Muscle of arm (tissue), 12 donors: ENCODE results near the gene FBXO36. TPM values are rescaled to one million over a fixed set of nuclear protein-coding genes. Genes with fewer than 3 reads are reported as not detected.

Experiments
- DNase-seq: peaks from one replicate; pipeline ENCODE4 v3.0.0-alpha.2; 2013
- polyA plus RNA-seq, 12 donors: library from polyadenylated mRNA; unstranded; fragments of 120-200 nt; gene quantifications; one replicate each; pipeline ENCODE4 v1.2.1, GENCODE V29; 2013; ENCODE audit not compliant: insufficient read length in 12 of 12

FBXO36 gene
- polyA plus RNA-seq, 12 donors = 2.0 to 3.5 (median 2.8) TPM; not detected in 2

GRCh38 chr2:230046491-230046890 lies 124.2 kb downstream of the FBXO36 start:
- no peak for DNase-seq

DNA sequence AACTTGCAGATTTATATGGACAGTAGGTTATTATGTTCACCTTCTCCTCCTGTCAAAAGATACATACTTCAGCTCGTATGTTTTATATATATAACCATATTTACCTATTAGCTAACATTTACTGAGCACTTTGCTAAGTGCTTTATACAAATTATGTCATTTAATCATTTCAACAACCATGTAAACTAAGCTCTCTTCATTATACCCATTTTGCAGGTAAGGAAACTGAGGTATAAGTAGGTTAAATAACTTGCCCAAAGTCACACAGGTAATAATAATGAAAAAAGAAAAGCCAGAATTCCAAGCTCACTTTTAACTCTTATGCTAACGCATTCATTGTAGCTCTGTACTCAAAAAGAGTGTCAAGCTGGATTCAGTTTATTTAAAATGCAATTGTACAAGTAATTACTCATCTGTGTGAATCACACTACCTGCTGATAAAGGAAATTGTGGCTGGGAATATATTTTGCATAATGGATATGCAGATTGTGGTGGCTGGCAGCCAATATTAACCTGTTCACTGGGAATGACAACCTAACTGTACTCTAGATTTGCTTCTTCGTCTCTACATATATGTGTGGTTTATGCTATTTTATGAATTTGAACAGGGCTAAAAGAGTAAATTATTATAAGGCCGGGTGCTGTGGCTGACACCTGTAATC lies 125.8 kb downstream of the FBXO36 start:
- no peak for DNase-seq

- no peak for DNase-seq
These were observed 127.8 kb downstream of the FBXO36 start for GRCh38 chr2:230050136-230050535.

DNA sequence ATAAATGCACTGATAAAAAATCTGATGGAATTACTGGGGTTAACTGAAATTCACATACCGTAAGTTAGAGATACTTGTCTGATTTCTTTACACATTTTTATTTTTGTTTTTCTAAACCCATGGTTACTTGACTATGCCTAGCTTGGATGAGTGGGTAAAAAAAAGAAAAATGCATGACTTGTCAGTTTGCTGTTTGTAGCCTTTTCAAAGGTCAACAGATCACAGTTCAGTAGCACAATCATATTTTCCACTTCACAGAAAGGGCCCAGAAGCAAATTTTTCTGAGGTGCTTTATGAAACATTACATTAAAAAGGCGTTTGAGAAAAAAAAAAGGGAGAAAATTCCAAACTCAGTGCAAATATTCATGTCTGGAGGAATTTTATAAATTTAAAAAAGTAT lies 130.0 kb downstream of the FBXO36 start:
- DNase-seq = no peak

DNA sequence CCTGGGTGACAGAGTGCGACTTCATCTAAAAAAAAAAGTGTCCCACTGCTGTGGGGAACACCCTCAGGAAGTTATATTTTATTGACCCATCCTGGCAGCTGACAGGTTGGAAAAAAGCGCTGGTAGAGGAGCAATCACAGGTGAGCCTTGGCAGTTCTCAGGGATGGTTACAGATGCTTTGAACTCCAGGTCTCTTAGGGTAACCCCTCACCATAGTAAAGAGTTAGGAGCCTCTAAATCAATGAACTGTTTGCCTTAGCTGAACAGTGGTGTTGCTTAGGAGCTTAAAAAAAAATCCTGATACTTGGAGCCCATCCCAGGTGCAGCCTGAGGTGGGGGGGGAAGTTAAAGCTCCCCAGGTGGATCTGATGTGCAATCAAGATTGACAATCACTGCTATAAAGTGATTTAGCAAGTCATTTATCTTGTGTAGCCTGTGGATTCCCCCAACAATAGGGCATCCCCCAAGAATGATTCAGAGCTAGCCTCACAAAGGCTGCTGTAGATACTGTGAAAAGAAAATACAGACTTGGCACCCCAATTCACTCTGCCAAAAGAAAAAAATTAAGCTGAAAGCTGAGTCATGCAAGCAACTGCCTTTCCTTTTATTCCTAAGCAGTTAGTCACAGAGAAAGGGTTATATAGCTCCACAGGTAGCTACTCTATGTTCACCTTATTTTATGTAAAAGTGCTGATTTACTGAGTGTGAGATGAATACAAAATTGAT lies 131.6 kb downstream of the FBXO36 start:
- no peak for DNase-seq

GRCh38 chr2:230060672-230061293 lies 138.5 kb downstream of the FBXO36 start:
- no peak for DNase-seq

Other genes starting within 250 kb of the FBXO36 start
- gene DNER, start 207.9 kb upstream of the FBXO36 start, polyA plus RNA-seq = 1 to 10 TPM in 10 of 12 donors, not detected in 2; 1.2 to 6.9 (median 2.2) TPM
- 100 to 1,000 TPM; 162 to 611 (median 198) TPM for gene TRIP12, start 494 bp upstream of the FBXO36 start, polyA plus RNA-seq
- 1 to 10 TPM in 10 of 12 donors, not detected in 2; 2.5 to 9.3 (median 3.7) TPM for gene SLC16A14, start 146.4 kb downstream of the FBXO36 start, polyA plus RNA-seq